GM23248 (cell line): ENCODE results near the gene MYLK. TPM values are rescaled to one million over a fixed set of nuclear protein-coding genes. Genes with fewer than 3 reads are reported as not detected.

Experiments used
- DNase-seq: peaks from one replicate; pipeline ENCODE4 v3.0.0-alpha.2; 2015
- H2AFZ ChIP-seq: fragments of 200-600 bp; sonication (generic); 2 replicates; pipeline ENCODE4 v1.6.1; 2016; ENCODE audit warnings: antibody characterized with exemption
- H3F3A ChIP-seq: fragments of 200-600 bp; sonication (generic); 2 replicates; pipeline ENCODE4 v1.6.1; 2016; ENCODE audit warnings: mild to moderate bottlenecking, antibody characterized with exemption, mixed run types; ENCODE audit not compliant: insufficient read depth
- H3K27ac ChIP-seq: fragments of 200-600 bp; sonication (generic); 2 replicates; pipeline ENCODE4 v1.5.1; 2016; ENCODE audit warnings: mild to moderate bottlenecking
- H3K27me3 ChIP-seq: fragments of 200-600 bp; sonication (generic); replicated peaks from 2 replicates; pipeline ENCODE4 v1.6.1; 2016; ENCODE audit warnings: mild to moderate bottlenecking; ENCODE audit not compliant: insufficient read depth
- H3K36me3 ChIP-seq: fragments of 200-600 bp; sonication (generic); 2 replicates; pipeline ENCODE4 v1.6.1; 2016; ENCODE audit warnings: low read depth, mild to moderate bottlenecking
- H3K4me1 ChIP-seq: fragments of 200-600 bp; sonication (generic); 2 replicates; pipeline ENCODE4 v1.6.1; 2016; ENCODE audit warnings: mild to moderate bottlenecking; ENCODE audit not compliant: insufficient read depth
- H3K4me2 ChIP-seq: fragments of 200-600 bp; sonication (generic); one replicate; pipeline ENCODE4 v1.6.1; 2016; ENCODE audit warnings: mild to moderate bottlenecking; ENCODE audit not compliant: unreplicated experiment
- H3K4me3 ChIP-seq: fragments of 200-600 bp; sonication (generic); 2 replicates; pipeline ENCODE4 v1.5.1; 2016; ENCODE audit warnings: mild to moderate bottlenecking
- H3K79me2 ChIP-seq: fragments of 200-600 bp; sonication (generic); 2 replicates; pipeline ENCODE4 v1.6.1; 2016; ENCODE audit warnings: mild to moderate bottlenecking; ENCODE audit not compliant: insufficient read depth
- H3K9ac ChIP-seq: fragments of 200-600 bp; sonication (generic); 2 replicates; pipeline ENCODE4 v1.6.1; 2016; ENCODE audit warnings: mild to moderate bottlenecking
- H3K9me2 ChIP-seq: fragments of 200-600 bp; sonication (generic); 2 replicates; pipeline ENCODE4 v1.6.1; 2016; ENCODE audit warnings: mixed run types, mild to moderate bottlenecking, moderate library complexity; ENCODE audit not compliant: insufficient read depth
- H3K9me3 ChIP-seq: fragments of 200-600 bp; sonication (generic); one replicate; pipeline ENCODE4 v1.6.1; 2017; ENCODE audit warnings: low read depth
- H4K20me1 ChIP-seq: fragments of 200-600 bp; sonication (generic); 2 replicates; pipeline ENCODE4 v1.6.0; 2016; ENCODE audit not compliant: insufficient read depth
- EZH2 ChIP-seq: fragments of 200-600 bp; sonication (generic); IDR thresholded peaks from 2 replicates; pipeline ENCODE4 v1.6.1; 2018; ENCODE audit warnings: antibody characterized with exemption, mild to moderate bottlenecking; ENCODE audit not compliant: insufficient read depth, poor library complexity, severe bottlenecking
- EZH2phosphoT487 ChIP-seq: fragments of 200-600 bp; sonication (generic); IDR thresholded peaks from 2 replicates; pipeline ENCODE4 v1.6.1; 2018; ENCODE audit warnings: antibody characterized with exemption, moderate library complexity, mild to moderate bottlenecking, low read depth; ENCODE audit not compliant: insufficient read depth
- WGBS, 2 experiments: methylation state at CpG; one replicate each; pipeline ENCODE4 v1.1.6; 2015 to 2017; ENCODE audit warnings: low lambda C conversion rate in 2 of 2, low coverage in 1 of 2; ENCODE audit errors: missing lambda C conversion rate in 2 of 2; 5-methylcytosine and 5-hydroxymethylcytosine counted together
- in situ Hi-C: fragments of 300-500 bp; cut with MboI; formaldehyde crosslinking; loops from 2 replicates; pipeline ENCODE4 v1.15.0; 2020
- polyA plus RNA-seq: library from polyadenylated mRNA; unstranded; fragments of >200 nt; fragmentation: Nextera tagmentation; extraction: Ambion mirVana; gene quantifications from 2 replicates; pipeline ENCODE4 v1.2.1, GENCODE V29; 2016
- total RNA-seq: library from RNA; depleted of rRNA; stranded (reverse); fragments of >200 nt; shearing (Covaris generic); gene quantifications from 2 replicates; pipeline ENCODE4 v1.2.3, GENCODE V29; 2014

The MYLK gene
- total and polyA plus RNA-seq, 2 experiments from 2014 or later: 110 to 174 TPM

DNA sequence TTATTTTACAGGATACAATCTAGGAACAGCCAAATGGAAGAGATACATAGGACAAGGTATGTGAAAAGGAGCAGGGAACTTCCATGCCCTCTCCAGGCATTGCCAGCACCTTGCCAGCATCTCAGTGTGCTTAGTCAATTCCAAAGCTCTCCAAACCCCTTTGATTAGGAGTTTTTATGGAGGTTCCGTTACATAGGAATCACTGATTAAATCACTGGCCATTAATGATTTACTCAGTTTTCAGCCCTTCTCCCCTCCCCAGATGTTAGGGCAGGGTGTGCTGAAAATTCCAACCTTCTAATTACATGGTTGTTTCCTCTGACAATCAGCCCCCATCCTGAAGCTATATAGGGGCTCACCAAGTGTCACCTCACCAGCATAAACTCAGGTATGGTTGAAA is 11.5 kb downstream of the MYLK start:
- Histone ChIP-seq H4K20me1 (no peaks in the 10 kb centered on the region), H3F3A (peaks cover 8% of the 10 kb centered on the region; the same call in 1 of the 2 replicates), H3K79me2 (peaks cover 100% of the 10 kb centered on the region), H3K4me1 (peaks cover 22% of the 10 kb centered on the region), H3K4me3 (no peak overlapping the region), H3K9me2 (no peaks in the 10 kb centered on the region), H3K9me3 (no peaks in the 10 kb centered on the region), H2AFZ (no peak overlapping the region), H3K9ac (no peak overlapping the region), H3K36me3 (peaks cover 24% of the 10 kb centered on the region), H3K27ac (no peak overlapping the region), H3K4me2 (no peak overlapping the region), H3K27me3 (no peaks in the 10 kb centered on the region)
- DNase-seq: no peak
- in situ Hi-C loops: no loop called here
- TF ChIP-seq EZH2 (no peak), EZH2phosphoT487 (no peak)
- WGBS, 2 experiments: 88 to 95% methylated on average over 1 of the region's 1 CpG

DNA sequence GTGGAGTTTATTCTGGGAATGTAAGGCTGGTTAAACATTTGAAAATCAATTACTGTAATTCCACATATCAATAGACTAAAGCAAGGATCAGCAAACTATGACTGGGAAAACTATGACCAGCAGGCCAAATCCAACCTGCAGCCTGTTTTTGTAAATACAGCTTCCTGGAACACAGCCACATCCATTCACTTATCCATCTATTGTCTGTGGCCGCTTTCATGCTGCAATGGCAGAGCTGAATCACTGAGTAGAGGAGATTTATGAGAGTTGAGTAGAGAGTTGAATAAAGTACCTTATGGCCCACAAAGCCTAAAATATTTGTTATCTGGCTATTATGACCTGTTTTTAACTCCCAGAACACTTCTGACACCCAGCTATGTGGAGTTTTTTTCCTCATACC is 12.2 kb downstream of the MYLK start:
- H3K79me2 ChIP-seq: peaks cover 100% of the 10 kb centered on the region
- 92 to 96% methylated on average over 1 of the region's 1 CpG for WGBS, 2 experiments
- DNase-seq: no peak
- in situ Hi-C loops: no loop called here
- no peak overlapping the region for H2AFZ ChIP-seq
- no peaks in the 10 kb centered on the region for H3K9me2 ChIP-seq
- no peak overlapping the region for H3K4me3 ChIP-seq
- peaks cover 8% of the 10 kb centered on the region; the same call in 1 of the 2 replicates for H3F3A ChIP-seq
- H3K4me2 ChIP-seq: no peak overlapping the region
- H3K9me3 ChIP-seq: no peaks in the 10 kb centered on the region
- H3K9ac ChIP-seq: no peak overlapping the region
- no peak overlapping the region for H3K27ac ChIP-seq
- peaks cover 24% of the 10 kb centered on the region for H3K36me3 ChIP-seq
- no peak for TF ChIP-seq EZH2
- no peak for TF ChIP-seq EZH2phosphoT487
- H3K4me1 ChIP-seq: peaks cover 22% of the 10 kb centered on the region
- H4K20me1 ChIP-seq: no peaks in the 10 kb centered on the region
- H3K27me3 ChIP-seq: no peaks in the 10 kb centered on the region

DNA sequence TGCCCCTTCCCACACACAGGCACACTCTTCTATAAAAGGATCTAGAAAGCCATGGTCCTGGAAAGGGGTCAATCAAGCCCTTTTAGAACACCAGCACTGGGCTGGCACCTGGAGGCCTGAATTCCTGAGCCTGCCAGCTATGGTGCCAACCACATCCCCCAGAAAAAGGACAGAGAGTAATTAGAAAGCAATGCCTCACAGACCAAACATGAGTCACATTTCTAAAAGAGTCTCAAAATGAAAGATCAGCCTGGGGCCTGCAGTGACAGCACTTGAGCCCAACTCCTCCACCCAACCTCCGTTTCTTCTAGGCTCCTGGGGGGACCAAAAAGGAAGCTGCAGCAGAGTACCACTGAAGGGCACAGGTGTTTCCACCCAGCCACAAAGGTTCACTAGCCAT is 14.1 kb downstream of the MYLK start:
- peak; percentile 79 for DNase-seq
- no peak overlapping the region for H2AFZ ChIP-seq
- no peaks in the 10 kb centered on the region for H3K9me3 ChIP-seq
- H3F3A ChIP-seq: peaks cover 8% of the 10 kb centered on the region; the same call in 1 of the 2 replicates
- no peak for TF ChIP-seq EZH2
- TF ChIP-seq EZH2phosphoT487: no peak
- peaks cover 98% of the 10 kb centered on the region for H3K79me2 ChIP-seq
- peak overlapping the region; percentile 34 for H3K4me2 ChIP-seq
- no peak overlapping the region for H3K9ac ChIP-seq
- no peaks in the 10 kb centered on the region for H3K9me2 ChIP-seq
- H3K27ac ChIP-seq: peak overlapping the region; percentile 50
- in situ Hi-C loops: no loop called here
- no peaks in the 10 kb centered on the region for H4K20me1 ChIP-seq
- H3K36me3 ChIP-seq: peaks cover 19% of the 10 kb centered on the region
- H3K27me3 ChIP-seq: no peaks in the 10 kb centered on the region
- no peak overlapping the region for H3K4me3 ChIP-seq
- 23 to 25% methylated on average over 1 of the region's 1 CpG for WGBS, 2 experiments
- peaks cover 22% of the 10 kb centered on the region for H3K4me1 ChIP-seq

DNA sequence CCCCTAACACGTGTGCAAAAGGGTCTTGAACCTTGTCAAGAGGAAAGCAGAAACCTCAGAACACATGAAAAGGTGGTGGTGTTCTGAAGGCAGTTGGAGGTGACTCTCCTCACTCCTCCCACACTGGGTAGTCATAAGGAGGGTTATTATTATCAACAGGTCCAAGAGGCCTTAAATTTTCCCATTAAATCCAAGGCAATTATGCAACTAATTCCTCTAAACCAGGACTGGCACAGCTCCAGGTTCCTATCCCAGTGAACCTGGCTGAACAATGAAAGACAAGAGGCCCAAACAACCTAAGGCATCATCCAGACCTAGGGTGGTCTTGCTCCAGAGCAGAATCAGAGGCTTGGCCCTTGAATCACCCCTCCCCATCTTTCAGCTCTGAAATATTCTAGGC is 15.0 kb downstream of the MYLK start:
- H3K4me3 ChIP-seq: no peak overlapping the region
- H3K27me3 ChIP-seq: no peaks in the 10 kb centered on the region
- H4K20me1 ChIP-seq: no peaks in the 10 kb centered on the region
- peak; percentile 24 for DNase-seq
- 92 to 96% methylated on average over 1 of the region's 1 CpG for WGBS, 2 experiments
- H3K9me3 ChIP-seq: no peaks in the 10 kb centered on the region
- peaks cover 98% of the 10 kb centered on the region for H3K79me2 ChIP-seq
- H3F3A ChIP-seq: peaks cover 8% of the 10 kb centered on the region; the same call in 1 of the 2 replicates
- H3K4me1 ChIP-seq: peaks cover 22% of the 10 kb centered on the region
- no peak overlapping the region for H3K27ac ChIP-seq
- in situ Hi-C loops: no loop called here
- no peak overlapping the region for H3K9ac ChIP-seq
- no peak for TF ChIP-seq EZH2phosphoT487
- no peaks in the 10 kb centered on the region for H3K9me2 ChIP-seq
- H3K36me3 ChIP-seq: peaks cover 13% of the 10 kb centered on the region; the same call in 1 of the 2 replicates
- no peak overlapping the region for H2AFZ ChIP-seq
- peak overlapping the region; percentile 7 for H3K4me2 ChIP-seq

GRCh38 chr3:123864706-123865105 is 19.4 kb downstream of the MYLK start:
- Histone ChIP-seq H3K27me3 (no peaks in the 10 kb centered on the region), H3F3A (peaks cover 15% of the 10 kb centered on the region; the same call in 1 of the 2 replicates), H2AFZ (no peak overlapping the region), H3K36me3 (peaks cover 15% of the 10 kb centered on the region; the same call in 1 of the 2 replicates), H3K9ac (no peak overlapping the region), H3K4me1 (peaks cover 25% of the 10 kb centered on the region), H3K4me3 (no peak overlapping the region), H3K9me3 (no peaks in the 10 kb centered on the region), H3K79me2 (peaks cover 92% of the 10 kb centered on the region), H4K20me1 (no peaks in the 10 kb centered on the region), H3K27ac (no peak overlapping the region), H3K9me2 (no peaks in the 10 kb centered on the region), H3K4me2 (no peak overlapping the region)
- TF ChIP-seq EZH2: no peak
- TF ChIP-seq EZH2phosphoT487: no peak
- DNase-seq: no peak
- in situ Hi-C loops: no loop called here
- 91 to 92% methylated on average over 4 of the region's 4 CpGs for WGBS, 2 experiments
